HG02763 (cell line): ENCODE data around the gene RGS7.
"Not testable (repeated sequence)": the region's sequence is repeated elsewhere in the genome, so short reads cannot be mapped to it uniquely, and the experiment has no call there.

Experiments
- ATAC-seq: cut with Tn5 transposase; IDR thresholded peaks from one replicate; pipeline ENCODE4 v1.9.1; 2021; ENCODE audit warnings: mild to moderate bottlenecking, moderate library complexity; ENCODE audit not compliant: unreplicated experiment

Gene RGS7

GRCh38 chr1:241090798-241091197 is 266.2 kb downstream of the RGS7 start:
- no peak for ATAC-seq

- not testable (repeated sequence) for ATAC-seq
Observed at GRCh38 chr1:241089066-241089465, 267.9 kb downstream of the RGS7 start.

- not testable (repeated sequence) for ATAC-seq
Observed at GRCh38 chr1:241088075-241088474, 268.9 kb downstream of the RGS7 start.

GRCh38 chr1:241086686-241087085 is 270.3 kb downstream of the RGS7 start:
- no peak for ATAC-seq

- ATAC-seq = no peak
Observed at GRCh38 chr1:241083285-241083684, 273.7 kb downstream of the RGS7 start.

- ATAC-seq = no peak
Observed at GRCh38 chr1:241081473-241081872, 275.5 kb downstream of the RGS7 start.

GRCh38 chr1:241079459-241079858 is 277.5 kb downstream of the RGS7 start:
- ATAC-seq = no peak

GRCh38 chr1:241079047-241079446 is 278.0 kb downstream of the RGS7 start:
- ATAC-seq = no peak

GRCh38 chr1:241077386-241078147 is 279.4 kb downstream of the RGS7 start:
- ATAC-seq = no peak

- no peak for ATAC-seq
Observed at GRCh38 chr1:241074507-241074906, 282.5 kb downstream of the RGS7 start.

- ATAC-seq = no peak
Observed at GRCh38 chr1:241068359-241068758, 288.6 kb downstream of the RGS7 start.

- no peak for ATAC-seq
Observed at GRCh38 chr1:241063276-241063675, 293.7 kb downstream of the RGS7 start.

GRCh38 chr1:241061062-241061461 is 295.9 kb downstream of the RGS7 start:
- ATAC-seq = no peak

- ATAC-seq = no peak
Observed at GRCh38 chr1:241048622-241049021, 308.4 kb downstream of the RGS7 start.

- no peak for ATAC-seq
Observed at GRCh38 chr1:241045659-241046058, 311.3 kb downstream of the RGS7 start.

GRCh38 chr1:241034203-241034936 is 322.6 kb downstream of the RGS7 start:
- no peak for ATAC-seq

- ATAC-seq = no peak
Observed at GRCh38 chr1:241024834-241025233, 332.2 kb downstream of the RGS7 start.

- no peak for ATAC-seq
Observed at GRCh38 chr1:241022366-241022765, 334.6 kb downstream of the RGS7 start.

- ATAC-seq = no peak
Observed at GRCh38 chr1:241020851-241021697, 335.9 kb downstream of the RGS7 start.

- ATAC-seq = no peak
Observed at GRCh38 chr1:241012708-241013340, 344.2 kb downstream of the RGS7 start.

GRCh38 chr1:241007668-241008067 is 349.3 kb downstream of the RGS7 start:
- no peak for ATAC-seq
